ENCODE measurements around the gene KLRC4. TPM values are rescaled to one million over a fixed set of nuclear protein-coding genes. Genes with fewer than 3 reads are reported as not detected.
"Not testable (repeated sequence)": the region's sequence is repeated elsewhere in the genome, so short reads cannot be mapped to it uniquely, and the experiment has no call there.

The KLRC4 gene
- total RNA-seq, 4 donors from 2014 or later, result 1.4 to 2.2 TPM; not detected in 2

DNA sequence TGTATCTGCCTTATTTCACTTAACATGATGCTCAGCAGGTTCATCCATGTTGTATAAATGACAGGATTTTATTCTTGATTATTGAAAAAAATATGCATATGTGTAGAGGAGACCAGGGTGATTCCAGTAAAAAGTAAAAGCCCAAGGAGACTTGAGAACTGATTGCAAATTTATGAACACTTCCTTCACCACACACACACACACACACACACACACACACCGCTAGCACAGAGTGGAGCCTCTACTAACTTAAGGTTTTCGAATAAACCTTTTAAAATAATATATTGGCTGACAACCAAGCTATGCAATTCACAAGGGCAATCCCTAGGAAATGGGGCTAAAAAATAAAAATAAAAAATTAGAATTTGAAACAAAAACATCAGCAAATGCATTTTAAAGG, 11.4 kb downstream of the KLRC4 start:
- peaks cover 0 to 30% (median 8%) of the 10 kb centered on the region in 4 donors for H3K4me1 ChIP-seq
- in situ Hi-C loops (cut with MboI; ENCODE audit: low pct_ligation_motif_present in 1 of 4, low pct_unique_long_range_greater_than_20kb in 1 of 4, low sequenced_read_pairs in 3 of 4), result no loop called here
- H3K4me3 ChIP-seq, result no peak overlapping the region
- intact Hi-C loops (cut with DNase I; ENCODE audit: low total_unique reads), result no loop called here
- H3K27me3 ChIP-seq, result no peaks in the 10 kb centered on the region
- 87 to 93% methylated on average over 2 of the region's 2 CpGs for WGBS, 2 donors (ENCODE audit: low coverage in 1 of 2)
- TF ChIP-seq POLR2AphosphoS5 (IDR thresholded peaks at IDR 0.05), result no peak
- TF ChIP-seq EP300 (IDR thresholded peaks at IDR 0.05; ENCODE audit: low read depth), result no peak
- no peak for TF ChIP-seq POLR2A (IDR thresholded peaks at IDR 0.05)
- TF ChIP-seq CTCF (IDR thresholded peaks at IDR 0.05), result no peak
- H3K9me3 ChIP-seq, result no peaks in the 10 kb centered on the region
- H3K27ac ChIP-seq, result no peak overlapping the region
- no peak for DNase-seq
- H3K36me3 ChIP-seq, result no peaks in the 10 kb centered on the region

DNA sequence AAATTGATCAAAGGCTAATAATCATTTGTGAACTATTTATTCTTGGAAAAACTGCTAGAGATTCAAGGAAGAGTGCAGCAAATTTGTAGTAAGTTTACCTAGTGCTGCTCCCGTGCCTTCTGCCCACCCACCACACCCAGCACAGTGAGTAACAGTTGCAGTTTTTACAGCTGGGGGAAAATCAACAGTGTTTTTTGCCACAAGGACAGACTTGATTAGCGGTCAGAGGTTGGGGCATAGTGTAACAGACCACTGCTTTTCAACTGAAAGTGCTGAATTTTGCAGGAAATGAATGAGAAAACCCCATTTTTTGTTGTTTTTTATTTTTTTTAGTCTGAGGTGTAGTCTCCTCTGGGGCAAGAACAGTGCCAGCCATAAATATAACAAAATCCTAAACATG, 12.3 kb downstream of the KLRC4 start:
- Histone ChIP-seq H3K27me3 (no peaks in the 10 kb centered on the region), H3K9me3 (no peaks in the 10 kb centered on the region), H3K27ac (peak overlapping the region in 2 of 4 donors; percentile 67 to 77), H3K4me1 (peaks cover under 1 to 34% (median 9%) of the 10 kb centered on the region in 4 donors), H3K4me3 (no peak overlapping the region), H3K36me3 (no peaks in the 10 kb centered on the region)
- no peak for DNase-seq
- in situ Hi-C loops (cut with MboI; ENCODE audit: low pct_ligation_motif_present in 1 of 4, low pct_unique_long_range_greater_than_20kb in 1 of 4, low sequenced_read_pairs in 3 of 4), result no loop called here
- TF ChIP-seq POLR2A (IDR thresholded peaks at IDR 0.05), result no peak
- no peak for TF ChIP-seq POLR2AphosphoS5 (IDR thresholded peaks at IDR 0.05)
- TF ChIP-seq EP300 (IDR thresholded peaks at IDR 0.05; ENCODE audit: low read depth), result no peak
- TF ChIP-seq CTCF (IDR thresholded peaks at IDR 0.05), result no peak
- 25 to 46% methylated on average over 2 of the region's 2 CpGs for WGBS, 2 donors (ENCODE audit: low coverage in 1 of 2)
- intact Hi-C loops (cut with DNase I; ENCODE audit: low total_unique reads), result no loop called here

DNA sequence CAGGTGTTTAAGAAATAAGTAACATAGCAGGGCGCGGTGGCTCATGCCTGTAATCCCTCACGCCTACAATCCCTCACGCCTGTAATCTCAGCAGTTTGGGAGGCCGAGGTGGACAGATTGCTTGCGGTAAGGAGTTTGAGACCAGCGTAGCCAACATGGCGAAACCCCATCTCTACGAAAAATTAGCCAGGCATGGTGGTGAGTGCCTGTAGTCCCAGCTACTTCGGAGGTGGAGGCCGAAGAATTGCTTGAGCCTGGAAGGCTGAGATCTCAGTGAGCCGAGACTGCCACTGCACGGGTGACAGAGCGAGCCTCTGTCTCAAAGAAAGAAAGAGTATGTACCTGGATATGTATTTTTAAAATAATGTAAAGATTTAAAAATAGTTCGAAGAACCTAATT, 13.4 kb downstream of the KLRC4 start:
- H3K4me3 ChIP-seq; H3K27me3 ChIP-seq; H3K9me3 ChIP-seq; DNase-seq; H3K36me3 ChIP-seq; intact Hi-C loops (cut with DNase I; ENCODE audit: low total_unique reads); in situ Hi-C loops (cut with MboI; ENCODE audit: low pct_ligation_motif_present in 1 of 4, low pct_unique_long_range_greater_than_20kb in 1 of 4, low sequenced_read_pairs in 3 of 4): not testable (repeated sequence)
- H3K4me1 ChIP-seq, result peaks cover 4 to 40% (median 11%) of the 10 kb centered on the region in 4 donors
- H3K27ac ChIP-seq, result peak overlapping the region; percentile 67 to 77 (median 71)
- 75 to 81% methylated on average over 15 of the region's 15 CpGs for WGBS, 2 donors (ENCODE audit: low coverage in 1 of 2)

DNA sequence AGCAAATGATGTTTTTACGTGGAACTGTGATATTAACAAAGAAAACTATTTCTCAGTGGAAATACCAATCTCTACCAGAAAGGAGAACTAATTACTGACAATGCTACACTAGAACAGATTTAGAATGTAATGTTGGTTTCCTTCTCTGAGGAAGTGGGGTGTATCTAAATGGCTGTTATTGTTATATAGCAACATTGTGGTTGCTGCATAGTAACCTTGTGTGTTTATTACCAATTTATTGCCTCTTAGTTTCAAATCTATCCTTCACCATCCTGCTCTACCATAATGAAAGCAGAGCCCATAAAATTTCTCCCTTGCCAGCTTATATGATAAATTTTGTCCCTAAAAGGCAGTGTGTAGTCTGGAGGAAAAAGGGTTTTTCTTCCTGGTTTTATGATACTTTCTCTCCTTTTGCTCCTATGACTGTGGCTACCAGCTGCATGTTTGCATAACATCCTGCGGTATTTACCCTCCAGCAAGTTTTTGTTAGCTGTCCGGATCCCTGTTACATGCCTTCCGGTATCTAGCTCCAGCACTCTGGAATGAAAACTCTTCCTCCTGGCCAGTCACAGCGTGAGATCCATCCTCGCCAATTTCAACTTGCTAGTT, 14.1 kb downstream of the KLRC4 start:
- in situ Hi-C loops (cut with MboI; ENCODE audit: low pct_ligation_motif_present in 1 of 4, low pct_unique_long_range_greater_than_20kb in 1 of 4, low sequenced_read_pairs in 3 of 4), result no loop called here
- H3K27ac ChIP-seq, result peak overlapping the region; percentile 67 to 77 (median 71)
- WGBS, 2 donors (ENCODE audit: low coverage in 1 of 2), result 17 to 25% methylated on average over 3 to 6 of the region's 6 CpGs

DNA sequence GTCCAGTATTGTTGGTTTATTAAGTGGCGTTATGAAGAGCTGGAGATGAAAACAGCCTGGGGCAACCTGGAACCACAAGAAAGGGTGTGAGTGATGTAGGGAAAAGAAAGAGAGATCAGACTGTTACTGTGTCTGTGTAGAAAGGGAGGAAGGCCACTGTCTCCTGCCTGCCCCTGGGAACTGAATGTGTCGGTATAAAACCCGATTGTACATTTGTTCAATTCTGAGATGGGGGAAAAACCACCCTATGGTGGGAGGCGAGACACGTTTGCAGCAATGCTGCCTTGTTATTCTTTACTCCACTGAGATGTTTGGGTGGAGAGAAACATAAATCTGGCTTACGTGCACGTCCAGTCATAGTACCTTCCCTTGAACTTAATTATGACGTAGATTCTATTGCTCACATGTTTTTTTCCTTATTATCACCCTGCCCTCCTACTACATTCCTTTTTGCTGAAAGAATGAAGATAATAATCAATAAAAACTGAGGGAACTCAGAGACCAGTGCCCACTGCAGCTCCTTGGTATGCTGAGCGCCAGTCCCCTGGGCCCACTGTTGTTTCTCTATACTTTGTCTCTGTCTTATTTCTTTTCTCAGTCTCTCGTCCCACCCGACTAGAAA, 14.9 kb downstream of the KLRC4 start:
- peak overlapping the region; percentile 67 to 77 (median 71) for H3K27ac ChIP-seq
- DNase-seq; in situ Hi-C loops (cut with MboI; ENCODE audit: low pct_ligation_motif_present in 1 of 4, low pct_unique_long_range_greater_than_20kb in 1 of 4, low sequenced_read_pairs in 3 of 4); H3K27me3 ChIP-seq; intact Hi-C loops (cut with DNase I; ENCODE audit: low total_unique reads); H3K9me3 ChIP-seq; H3K4me3 ChIP-seq; H3K36me3 ChIP-seq: not testable (repeated sequence)
- 81 to 84% methylated on average over 6 to 11 of the region's 11 CpGs for WGBS, 2 donors (ENCODE audit: low coverage in 1 of 2)
- peaks cover 4 to 40% (median 11%) of the 10 kb centered on the region in 4 donors for H3K4me1 ChIP-seq

More for the DNA sequence above, 14.1 kb downstream of the KLRC4 start:
- Histone ChIP-seq H3K36me3 (no peaks in the 10 kb centered on the region), H3K4me3 (peak overlapping the region in 1 of 4 donors; percentile 11), H3K27me3 (no peaks in the 10 kb centered on the region), H3K4me1 (peaks cover 4 to 40% (median 11%) of the 10 kb centered on the region in 4 donors), H3K9me3 (no peaks in the 10 kb centered on the region)
- no peak for TF ChIP-seq CTCF (IDR thresholded peaks at IDR 0.05)
- TF ChIP-seq EP300 (IDR thresholded peaks at IDR 0.05; ENCODE audit: low read depth), result no peak
- TF ChIP-seq POLR2AphosphoS5 (IDR thresholded peaks at IDR 0.05), result no peak
- TF ChIP-seq POLR2A (IDR thresholded peaks at IDR 0.05), result peak; percentile 13
- intact Hi-C loops (cut with DNase I; ENCODE audit: low total_unique reads), result no loop called here
- peak; percentile 40 for DNase-seq

All from transverse colon (tissue), 4 donors.